ENCODE results near the gene DGCR2. TPM values are rescaled to one million over a fixed set of nuclear protein-coding genes. Genes with fewer than 3 reads are reported as not detected.

DGCR2 gene, protein sequence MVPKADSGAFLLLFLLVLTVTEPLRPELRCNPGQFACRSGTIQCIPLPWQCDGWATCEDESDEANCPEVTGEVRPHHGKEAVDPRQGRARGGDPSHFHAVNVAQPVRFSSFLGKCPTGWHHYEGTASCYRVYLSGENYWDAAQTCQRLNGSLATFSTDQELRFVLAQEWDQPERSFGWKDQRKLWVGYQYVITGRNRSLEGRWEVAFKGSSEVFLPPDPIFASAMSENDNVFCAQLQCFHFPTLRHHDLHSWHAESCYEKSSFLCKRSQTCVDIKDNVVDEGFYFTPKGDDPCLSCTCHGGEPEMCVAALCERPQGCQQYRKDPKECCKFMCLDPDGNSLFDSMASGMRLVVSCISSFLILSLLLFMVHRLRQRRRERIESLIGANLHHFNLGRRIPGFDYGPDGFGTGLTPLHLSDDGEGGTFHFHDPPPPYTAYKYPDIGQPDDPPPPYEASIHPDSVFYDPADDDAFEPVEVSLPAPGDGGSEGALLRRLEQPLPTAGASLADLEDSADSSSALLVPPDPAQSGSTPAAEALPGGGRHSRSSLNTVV
- total RNA-seq (2021; fragmentation: NEBNext Ultra II Directional; extraction: Animal tissue kit (Norgen Biotek cat#: 25700)), result 62.2 and 65.5 TPM in 2 replicates
- 42.3 and 74.8 TPM in 2 replicates for polyA plus RNA-seq (2011; rRNA removed)
- 42.6 TPM for polyA plus RNA-seq (2011; cell fraction: cytosol; rRNA removed)
- 58.0 TPM for polyA plus RNA-seq (2011; cell fraction: nucleus; rRNA removed)
- polyA plus RNA-seq (2012, experiment 1 of 2), result 49.8 to 57.4 TPM (median 51.5 TPM) in 4 replicates
- 59.6 TPM for polyA plus RNA-seq (2012, experiment 2 of 2)
- polyA plus RNA-seq (2013, experiment 1 of 2), result 53.6 TPM
- 60.2 TPM for polyA plus RNA-seq (2013, experiment 2 of 2)
- 47.2 and 62.3 TPM in 2 replicates for polyA minus RNA-seq (2011; rRNA and poly(A)+ RNA removed)
- polyA minus RNA-seq (2011; cell fraction: cytosol; rRNA and poly(A)+ RNA removed), result 46.5 TPM
- polyA minus RNA-seq (2011; cell fraction: nucleus; rRNA and poly(A)+ RNA removed), result 33.3 TPM
- long read RNA-seq, experiment 1, partial matches to known transcripts, result 1 of 34 reads
- long read RNA-seq, experiment 1, other reads (novel, unspliced or antisense), result 33 of 34 reads
- long read RNA-seq, experiment 2, partial matches to known transcripts, result 0 of 5 reads
- long read RNA-seq, experiment 2, other reads (novel, unspliced or antisense), result 5 of 5 reads

- peaks cover 0 to 9% (median 6%) of the 10 kb centered on the region in 4 experiments; a peak in 5 of 7 replicates for H3K4me1 ChIP-seq (replicated peaks in 1 of 4; ENCODE audit: control insufficient read depth in 3 of 4, insufficient read depth in 4 of 4, low read length in 3 of 4)
- WGBS, 2 experiments (ENCODE audit: extremely low coverage in 1 of 2, insufficient coverage in 1 of 2, insufficient read length in 1 of 2, insufficient replicate concordance in 2 of 2, low coverage in 1 of 2, low lambda C conversion rate in 2 of 2, missing lambda C conversion rate in 1 of 2), result 1% methylated on average over 53 of the region's 67 CpGs; no CpG with 5 or more reads in 1 of the 2 experiments
- peak within 1 kb of the TSS; percentile 85 to 98 (median 92) for H3K4me3 ChIP-seq (ENCODE audit: extremely low read depth in 1 of 4, insufficient read depth in 2 of 4, low read depth in 3 of 4, low read length in 4 of 4)
- H2BK20ac ChIP-seq (ENCODE audit: low read length), result no peak within 1 kb of the TSS
- H4K91ac ChIP-seq (replicated peaks; ENCODE audit: insufficient read length, low read length), result peak within 1 kb of the TSS; percentile 82
- H2BK15ac ChIP-seq (ENCODE audit: low read length), result peak within 1 kb of the TSS; percentile 61; the same call in 1 of the 2 replicates
- no peak within 1 kb of the TSS for H2AK5ac ChIP-seq (ENCODE audit: low read depth, low read length)
- H2BK12ac ChIP-seq (ENCODE audit: low read depth, low read length), result peak within 1 kb of the TSS; percentile 84
- no peaks in the 10 kb centered on the region; a peak in 2 of 8 replicates for H3K36me3 ChIP-seq (ENCODE audit: control insufficient read depth in 2 of 4, insufficient read depth in 4 of 4, low read length in 3 of 4)
- H3K79me1 ChIP-seq (ENCODE audit: low read depth, low read length), result peaks cover 19% of the 10 kb centered on the region
- H4K8ac ChIP-seq (ENCODE audit: extremely low read depth, insufficient read depth, low read length), result peak within 1 kb of the TSS; percentile 98; the same call in 1 of the 2 replicates
- H3K4me2 ChIP-seq (ENCODE audit: insufficient read depth in 1 of 2, low read depth in 2 of 2, low read length in 2 of 2), result peak within 1 kb of the TSS; percentile 50 to 94
- peaks cover 9 to 45% of the 10 kb centered on the region in 2 experiments for H3K79me2 ChIP-seq (ENCODE audit: control insufficient read depth in 1 of 2, insufficient read depth in 2 of 2, low read length in 2 of 2)
- H4K20me1 ChIP-seq (replicated peaks in 1 of 2; ENCODE audit: control insufficient read depth in 1 of 2, insufficient read depth in 2 of 2, low read length in 2 of 2), result peaks cover 20 to 30% of the 10 kb centered on the region in 2 experiments
- peak within 1 kb of the TSS; percentile 93 for H3K18ac ChIP-seq (ENCODE audit: extremely low read depth, low read length)
- peak within 1 kb of the TSS; percentile 72; the same call in 1 of the 2 replicates for H2AFZ ChIP-seq (ENCODE audit: low read length)
- no peaks in the 10 kb centered on the region for H3K27me3 ChIP-seq (replicated peaks in 1 of 4; ENCODE audit: control insufficient read depth in 3 of 4, extremely low read depth in 1 of 4, insufficient read depth in 3 of 4, low read length in 3 of 4)
- peak within 1 kb of the TSS; percentile 44 for H3K4ac ChIP-seq (replicated peaks; ENCODE audit: insufficient read length, low read depth, low read length)
- POLR2A ChIA-PET (ENCODE audit: partially characterized antibody), result interaction anchor here (1.1 to 3.6 kb wide), 10 partner anchors 11 to 325 kb away, joined by 3 to 21 read pairs (median 5); partner anchors contain the start of genes C22orf39 and ESS2
- H3K56ac ChIP-seq (replicated peaks; ENCODE audit: insufficient read length, low read depth, low read length), result peak within 1 kb of the TSS; percentile 70
- FAIRE-seq, result no peak
- peak within 1 kb of the TSS; percentile 93 for H3K27ac ChIP-seq (ENCODE audit: low read depth, low read length)
- CTCF ChIA-PET (ENCODE audit: partially characterized antibody), result interaction anchor here (0.9 to 2.4 kb wide), 8 partner anchors 10 to 63 kb away, joined by 3 to 8 read pairs (median 4); partner anchors contain the start of gene ESS2
- no peaks in the 10 kb centered on the region for H3K9me3 ChIP-seq (ENCODE audit: insufficient read depth in 2 of 2, low read depth in 1 of 2, low read length in 1 of 2)
- DNase-seq (ENCODE audit: low read depth in 1 of 2, low spot score in 2 of 2), result peak; percentile 91 to 97
- no peak within 1 kb of the TSS for H2BK120ac ChIP-seq (replicated peaks; ENCODE audit: low read depth, low read length)
- peaks cover 9% of the 10 kb centered on the region for H3K23me2 ChIP-seq (ENCODE audit: low read depth, low read length)
- no peak within 1 kb of the TSS for H3K23ac ChIP-seq (ENCODE audit: insufficient read length)
- no peak within 1 kb of the TSS for H3K14ac ChIP-seq (ENCODE audit: insufficient read length)
- peak within 1 kb of the TSS; percentile 98 for H4K5ac ChIP-seq (ENCODE audit: insufficient read length, low read depth, low read length)
- peak within 1 kb of the TSS; percentile 97 for H2BK5ac ChIP-seq (ENCODE audit: low read depth, low read length)
- peak within 1 kb of the TSS; percentile 71 to 96 (median 92) for H3K9ac ChIP-seq (replicated peaks in 1 of 4; ENCODE audit: extremely low read depth in 1 of 4, low read depth in 3 of 4, low read length in 3 of 4)
- TF ChIP-seq POLR2A (IDR thresholded peaks at IDR 0.05; ENCODE audit: control extremely low read depth in 1 of 2, low read depth in 2 of 2, low read length in 2 of 2) (peak in 1 of 2 experiments; percentile 42; a peak in 1 of 3 replicates), NRF1 (IDR thresholded peaks at IDR 0.05; ENCODE audit: low read depth, low read length) (peak; percentile 30; the same call in 1 of the 2 replicates), YY1 (IDR thresholded peaks at IDR 0.05; ENCODE audit: low read depth, low read length) (peak; percentile 93), KDM4A (IDR thresholded peaks at IDR 0.05; ENCODE audit: low read depth, low read length, severe bottlenecking) (peak; percentile 68), SP4 (IDR thresholded peaks at IDR 0.05; ENCODE audit: low read length) (0 out of 2 replicates have a peak, but pooled peaks have one; percentile 57), CREB1 (IDR thresholded peaks at IDR 0.05) (peak; percentile 87)
- TF ChIP-seq, protein P1, sequence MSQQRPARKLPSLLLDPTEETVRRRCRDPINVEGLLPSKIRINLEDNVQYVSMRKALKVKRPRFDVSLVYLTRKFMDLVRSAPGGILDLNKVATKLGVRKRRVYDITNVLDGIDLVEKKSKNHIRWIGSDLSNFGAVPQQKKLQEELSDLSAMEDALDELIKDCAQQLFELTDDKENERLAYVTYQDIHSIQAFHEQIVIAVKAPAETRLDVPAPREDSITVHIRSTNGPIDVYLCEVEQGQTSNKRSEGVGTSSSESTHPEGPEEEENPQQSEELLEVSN (IDR thresholded peaks at IDR 0.05), result no peak
Measured at GRCh38 chr22:19122143-19122751, at the start of gene DGCR2. TSS of gene DGCR2 (minus strand) at chr22:19122412. CDS start at chr22:19122206, 206 bp downstream.

Measured in H1 (cell line).